Ascending aorta (tissue), 2 donors: ENCODE data around the gene GPC5. TPM values are rescaled to one million over a fixed set of nuclear protein-coding genes. Genes with fewer than 3 reads are reported as not detected.

Experiments used
- DNase-seq, 2 donors: peaks; one replicate each; pipeline ENCODE4 v3.0.0-alpha.2; 2019; ENCODE audit warnings: low spot score in 2 of 2
- H3K27ac ChIP-seq, 2 donors: fragments of 200-600 bp; sonication (generic); one replicate each; pipeline ENCODE4 v1.5.1; 2016 to 2017; ENCODE audit warnings: mild to moderate bottlenecking in 1 of 2
- H3K27me3 ChIP-seq: fragments of 200-600 bp; sonication (generic); one replicate; pipeline ENCODE4 v1.5.1; 2017
- H3K36me3 ChIP-seq, 2 donors: fragments of 200-600 bp; sonication (generic); one replicate each; pipeline ENCODE4 v1.5.1; 2016
- H3K4me1 ChIP-seq, 2 donors: fragments of 200-600 bp; sonication (generic); one replicate each; pipeline ENCODE4 v1.5.1; 2016 to 2017; ENCODE audit warnings: mild to moderate bottlenecking in 1 of 2
- H3K4me3 ChIP-seq, 2 donors: fragments of 200-600 bp; sonication (generic); one replicate each; pipeline ENCODE4 v1.5.1; 2016 to 2017; ENCODE audit warnings: mild to moderate bottlenecking in 1 of 2
- H3K9me3 ChIP-seq, 2 donors: fragments of 200-600 bp; sonication (generic); one replicate each; pipeline ENCODE4 v1.5.1; 2016
- intact Hi-C: fragments of 100-400 bp; cut with DNase I; formaldehyde crosslinking; loops from one replicate; pipeline ENCODE4 v1.15.1; 2023
- total RNA-seq: library from RNA; depleted of rRNA; stranded (reverse); fragments of >200 nt; gene quantifications from one replicate; pipeline ENCODE4 v1.1.0, GENCODE V29; 2016
- TF ChIP-seq, protein P1 (sequence below), 3 experiments: fragments of 200-600 bp in 2 of 3; fragments of 450-650 bp in 1 of 3; sonication (generic) in 2 of 3; IDR thresholded peaks; one replicate each; pipeline ENCODE4 v1.5.1; 2016 to 2019; ENCODE audit warnings: antibody characterized with exemption in 3 of 3, mild to moderate bottlenecking in 1 of 3, moderate library complexity in 1 of 3

GPC5 gene
- total RNA-seq, 1 donor from 2014 or later = not detected

DNA sequence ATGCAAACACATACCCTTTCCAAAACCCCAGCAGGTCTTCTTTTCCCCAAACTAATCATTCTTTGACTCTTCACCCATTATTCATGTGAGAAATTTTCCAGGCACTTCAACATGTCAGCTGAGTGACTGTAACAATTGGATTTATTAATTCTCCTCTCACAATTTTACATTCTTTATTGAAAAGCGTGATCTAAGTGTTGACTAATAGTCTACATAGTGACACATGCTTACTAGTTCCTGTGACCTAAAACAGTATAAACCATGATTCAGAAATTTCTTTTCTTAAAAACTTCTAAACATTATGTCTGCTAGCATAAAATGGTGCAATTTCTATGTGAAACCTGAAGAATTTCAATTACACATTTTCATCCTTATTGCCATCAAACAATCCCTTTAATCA is 532.3 kb downstream of the GPC5 start:
- Histone ChIP-seq H3K9me3 (no peaks in the 10 kb centered on the region), H3K4me3 (no peak overlapping the region), H3K27ac (no peak overlapping the region), H3K4me1 (no peaks in the 10 kb centered on the region), H3K27me3 (no peaks in the 10 kb centered on the region), H3K36me3 (no peaks in the 10 kb centered on the region)
- no peak for DNase-seq
- intact Hi-C loops = no loop called here
- TF ChIP-seq, protein P1, sequence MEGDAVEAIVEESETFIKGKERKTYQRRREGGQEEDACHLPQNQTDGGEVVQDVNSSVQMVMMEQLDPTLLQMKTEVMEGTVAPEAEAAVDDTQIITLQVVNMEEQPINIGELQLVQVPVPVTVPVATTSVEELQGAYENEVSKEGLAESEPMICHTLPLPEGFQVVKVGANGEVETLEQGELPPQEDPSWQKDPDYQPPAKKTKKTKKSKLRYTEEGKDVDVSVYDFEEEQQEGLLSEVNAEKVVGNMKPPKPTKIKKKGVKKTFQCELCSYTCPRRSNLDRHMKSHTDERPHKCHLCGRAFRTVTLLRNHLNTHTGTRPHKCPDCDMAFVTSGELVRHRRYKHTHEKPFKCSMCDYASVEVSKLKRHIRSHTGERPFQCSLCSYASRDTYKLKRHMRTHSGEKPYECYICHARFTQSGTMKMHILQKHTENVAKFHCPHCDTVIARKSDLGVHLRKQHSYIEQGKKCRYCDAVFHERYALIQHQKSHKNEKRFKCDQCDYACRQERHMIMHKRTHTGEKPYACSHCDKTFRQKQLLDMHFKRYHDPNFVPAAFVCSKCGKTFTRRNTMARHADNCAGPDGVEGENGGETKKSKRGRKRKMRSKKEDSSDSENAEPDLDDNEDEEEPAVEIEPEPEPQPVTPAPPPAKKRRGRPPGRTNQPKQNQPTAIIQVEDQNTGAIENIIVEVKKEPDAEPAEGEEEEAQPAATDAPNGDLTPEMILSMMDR (IDR thresholded peaks at IDR 0.05) = no peak

DNA sequence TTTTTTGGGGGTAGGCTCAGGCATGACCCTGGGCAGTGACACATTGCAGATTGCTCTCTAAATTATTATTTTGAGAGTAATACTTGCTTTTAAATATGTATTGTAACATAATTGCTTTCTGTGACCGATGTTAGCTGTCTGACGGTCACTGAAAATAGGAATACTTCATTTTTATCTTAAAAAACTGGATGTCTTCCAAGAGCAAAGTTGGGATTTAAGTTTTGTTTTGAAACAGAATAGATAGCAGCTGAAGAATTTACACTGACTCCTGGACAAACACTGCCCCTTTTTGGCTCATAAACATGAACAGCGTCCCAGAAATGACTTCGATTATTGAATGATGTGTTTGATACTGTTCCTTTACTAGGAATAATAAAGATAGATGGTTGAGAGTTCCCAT is 535.9 kb downstream of the GPC5 start:
- Histone ChIP-seq H3K36me3 (no peaks in the 10 kb centered on the region), H3K4me3 (no peak overlapping the region), H3K27ac (no peak overlapping the region), H3K4me1 (no peaks in the 10 kb centered on the region), H3K9me3 (no peaks in the 10 kb centered on the region), H3K27me3 (no peaks in the 10 kb centered on the region)
- TF ChIP-seq, protein P1 (IDR thresholded peaks at IDR 0.05) = no peak
- no peak for DNase-seq
- intact Hi-C loops = no loop called here

DNA sequence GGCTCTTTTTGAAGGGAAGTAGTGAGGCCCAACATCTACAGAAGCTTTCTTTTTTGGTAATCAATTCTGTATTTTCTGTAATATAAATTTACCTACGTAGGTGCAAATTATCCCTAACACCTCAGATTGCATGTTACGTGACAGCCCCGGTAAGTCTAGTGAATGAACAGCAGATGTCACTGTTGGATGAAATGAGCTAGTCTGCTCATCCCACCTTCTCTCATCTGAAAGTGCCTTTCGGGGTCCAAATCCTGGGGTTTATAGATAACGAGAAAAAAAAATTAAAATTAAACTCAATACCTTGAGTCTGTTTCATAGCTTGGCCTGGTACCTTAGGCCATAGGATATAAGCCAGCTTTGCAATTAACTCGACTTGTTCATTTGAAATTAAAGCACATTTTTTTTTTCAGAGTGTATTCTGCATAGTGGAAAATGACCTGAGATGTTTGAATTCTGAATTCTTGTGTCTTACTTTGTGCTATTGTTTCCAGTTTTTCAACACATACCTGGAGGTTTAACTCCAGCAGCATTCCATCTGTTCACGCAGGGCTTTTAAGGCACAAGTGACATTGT is 548.2 kb downstream of the GPC5 start:
- Histone ChIP-seq H3K9me3 (no peaks in the 10 kb centered on the region), H3K4me1 (no peaks in the 10 kb centered on the region), H3K4me3 (no peak overlapping the region), H3K27me3 (no peaks in the 10 kb centered on the region), H3K27ac (no peak overlapping the region), H3K36me3 (no peaks in the 10 kb centered on the region)
- TF ChIP-seq, protein P1 (IDR thresholded peaks at IDR 0.05) = no peak
- DNase-seq = no peak
- intact Hi-C loops = no loop called here

DNA sequence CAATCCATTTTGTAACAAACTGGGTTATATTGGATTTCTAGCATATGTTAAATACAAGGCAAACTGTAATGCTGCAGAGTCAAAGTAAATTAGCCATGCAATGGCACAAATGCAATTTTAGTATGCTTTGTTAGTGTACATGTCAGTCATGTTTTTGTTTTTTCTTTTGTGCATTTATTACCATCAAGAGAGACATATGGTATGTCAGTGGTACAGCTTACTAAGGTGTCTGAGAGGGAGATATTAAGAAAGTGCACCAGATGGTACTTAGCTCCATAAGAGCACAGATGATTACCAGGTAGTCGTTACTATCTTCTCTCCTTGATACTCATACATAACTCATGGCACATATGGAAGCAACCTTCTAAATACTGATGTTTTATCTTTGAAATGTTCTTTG is 550.3 kb downstream of the GPC5 start:
- Histone ChIP-seq H3K9me3 (no peaks in the 10 kb centered on the region), H3K4me3 (no peak overlapping the region), H3K4me1 (no peaks in the 10 kb centered on the region), H3K27me3 (no peaks in the 10 kb centered on the region), H3K36me3 (no peaks in the 10 kb centered on the region), H3K27ac (no peak overlapping the region)
- TF ChIP-seq, protein P1 (IDR thresholded peaks at IDR 0.05) = no peak
- intact Hi-C loops = no loop called here
- no peak for DNase-seq

DNA sequence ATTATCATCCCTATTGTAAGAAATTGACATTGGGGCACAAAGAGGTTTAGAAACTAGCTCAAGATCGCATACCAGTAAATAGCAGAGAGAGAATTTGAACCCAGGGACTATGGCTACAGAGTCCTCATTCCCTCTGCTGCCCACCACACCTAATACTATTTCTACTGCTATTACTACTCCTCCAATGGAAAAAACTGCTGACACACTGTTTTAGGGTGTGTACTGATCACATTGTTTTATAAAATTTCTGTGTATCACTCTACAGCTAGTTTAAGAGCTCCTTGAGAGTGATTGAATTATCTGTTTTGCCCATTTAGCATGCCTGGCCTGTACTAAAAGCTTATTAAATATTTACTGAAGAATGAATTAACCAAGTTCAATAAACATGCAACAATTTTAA is 552.4 kb downstream of the GPC5 start:
- Histone ChIP-seq H3K27ac (no peak overlapping the region), H3K9me3 (no peaks in the 10 kb centered on the region), H3K4me1 (no peaks in the 10 kb centered on the region), H3K27me3 (no peaks in the 10 kb centered on the region), H3K36me3 (no peaks in the 10 kb centered on the region), H3K4me3 (no peak overlapping the region)
- DNase-seq = no peak
- TF ChIP-seq, protein P1 (IDR thresholded peaks at IDR 0.05) = no peak
- intact Hi-C loops = no loop called here
